Measurements from ENCODE around the gene ARHGAP28. TPM values are rescaled to one million over a fixed set of nuclear protein-coding genes. Genes with fewer than 3 reads are reported as not detected.

The ARHGAP28 gene
- total RNA-seq, 2 donors from 2014 or later, result 16.3 to 16.5 TPM

GRCh38 chr18:6850396-6850795, 120.9 kb downstream of the ARHGAP28 start:
- no peak for TF ChIP-seq CTCF (IDR thresholded peaks at IDR 0.05)
- no peak for TF ChIP-seq POLR2A (IDR thresholded peaks at IDR 0.05)
- H3K27me3 ChIP-seq, result no peaks in the 10 kb centered on the region
- H3K9me3 ChIP-seq, result peaks cover 0 to 3% (median 0%) of the 10 kb centered on the region in 3 donors
- ATAC-seq (no peak), DNase-seq (no peak)
- H3K4me1 ChIP-seq, result no peaks in the 10 kb centered on the region
- H3K36me3 ChIP-seq (replicated peaks in 1 of 2; ENCODE audit: insufficient read depth in 1 of 2, low read depth in 2 of 2), result no peaks in the 10 kb centered on the region
- 76 to 95% methylated on average over 1 of the region's 1 CpG for WGBS, 2 donors
- intact Hi-C loops (cut with DNase I), result no loop called here
- H3K27ac ChIP-seq, result no peak overlapping the region
- no peak overlapping the region for H3K4me3 ChIP-seq

GRCh38 chr18:6851480-6851879, 122.0 kb downstream of the ARHGAP28 start:
- ATAC-seq, result no peak
- no peak overlapping the region for H3K27ac ChIP-seq
- no peaks in the 10 kb centered on the region for H3K27me3 ChIP-seq
- intact Hi-C loops (cut with DNase I), result no loop called here
- no peaks in the 10 kb centered on the region for H3K36me3 ChIP-seq (replicated peaks in 1 of 2; ENCODE audit: insufficient read depth in 1 of 2, low read depth in 2 of 2)
- WGBS, 2 donors, result 94 to 96% methylated on average over 2 of the region's 2 CpGs
- TF ChIP-seq POLR2A (IDR thresholded peaks at IDR 0.05) (no peak), CTCF (IDR thresholded peaks at IDR 0.05) (no peak)
- H3K9me3 ChIP-seq, result peaks cover 0 to 3% (median 0%) of the 10 kb centered on the region in 3 donors
- DNase-seq, result no peak
- H3K4me3 ChIP-seq, result no peak overlapping the region
- no peaks in the 10 kb centered on the region for H3K4me1 ChIP-seq

GRCh38 chr18:6854811-6855210, 125.3 kb downstream of the ARHGAP28 start:
- intact Hi-C loops (cut with DNase I), result no loop called here
- 80 to 100% methylated on average over 1 to 6 of the region's 7 CpGs for WGBS, 2 donors
- no peak for DNase-seq

GRCh38 chr18:6855767-6856166, 126.3 kb downstream of the ARHGAP28 start:
- Histone ChIP-seq H3K4me1 (no peaks in the 10 kb centered on the region), H3K9me3 (peaks cover 0 to 3% (median 0%) of the 10 kb centered on the region in 3 donors), H3K36me3 (replicated peaks in 1 of 2; ENCODE audit: insufficient read depth in 1 of 2, low read depth in 2 of 2) (no peaks in the 10 kb centered on the region), H3K27me3 (no peaks in the 10 kb centered on the region), H3K27ac (no peak overlapping the region), H3K4me3 (no peak overlapping the region)
- no peak for TF ChIP-seq POLR2A (IDR thresholded peaks at IDR 0.05)
- no peak for TF ChIP-seq CTCF (IDR thresholded peaks at IDR 0.05)
- DNase-seq (no peak), ATAC-seq (no peak)
- WGBS, 2 donors, result 87 to 90% methylated on average over 11 to 12 of the region's 12 CpGs
- intact Hi-C loops (cut with DNase I), result no loop called here

More at GRCh38 chr18:6854811-6855210, 125.3 kb downstream of the ARHGAP28 start:
- H3K27ac ChIP-seq, result no peak overlapping the region
- no peaks in the 10 kb centered on the region for H3K27me3 ChIP-seq
- ATAC-seq, result no peak
- TF ChIP-seq CTCF (IDR thresholded peaks at IDR 0.05) (no peak), POLR2A (IDR thresholded peaks at IDR 0.05) (no peak)
- H3K36me3 ChIP-seq (replicated peaks in 1 of 2; ENCODE audit: insufficient read depth in 1 of 2, low read depth in 2 of 2), result no peaks in the 10 kb centered on the region
- no peaks in the 10 kb centered on the region for H3K4me1 ChIP-seq
- peaks cover 0 to 3% (median 0%) of the 10 kb centered on the region in 3 donors for H3K9me3 ChIP-seq
- no peak overlapping the region for H3K4me3 ChIP-seq

- Histone ChIP-seq H3K4me3 (no peak overlapping the region), H3K36me3 (replicated peaks in 1 of 2; ENCODE audit: insufficient read depth in 1 of 2, low read depth in 2 of 2) (no peaks in the 10 kb centered on the region), H3K4me1 (no peaks in the 10 kb centered on the region), H3K9me3 (no peaks in the 10 kb centered on the region), H3K27ac (no peak overlapping the region), H3K27me3 (no peaks in the 10 kb centered on the region)
- 82% methylated on average over 12 of the region's 12 CpGs for WGBS, 2 donors
- DNase-seq (no peak), ATAC-seq (no peak)
- TF ChIP-seq POLR2A (IDR thresholded peaks at IDR 0.05), result no peak
- no peak for TF ChIP-seq CTCF (IDR thresholded peaks at IDR 0.05)
- intact Hi-C loops (cut with DNase I), result no loop called here
These were observed 127.8 kb downstream of the ARHGAP28 start for GRCh38 chr18:6857300-6857699.

All from body of pancreas (tissue), 4 donors.